HCT116 (cell line): ENCODE measurements around the gene PRKRIP1.

Source experiments
- CBX3 ChIP-seq: IDR thresholded peaks from 2 replicates; pipeline ENCODE4 v1.6.1; 2012; ENCODE audit warnings: low read depth
- CTCF ChIP-seq, 3 experiments: fragments of 200-600 bp in 1 of 3; sonication (generic) in 1 of 3; IDR thresholded peaks in 2 of 3; conservative IDR thresholded peaks in 1 of 3; 2 replicates each; pipeline ENCODE4 v1.5.1; 2012 to 2017; ENCODE audit warnings: low read depth in 2 of 3, low read length in 2 of 3, antibody characterized with exemption in 1 of 3, borderline replicate concordance in 1 of 3, control low read depth in 1 of 3, mild to moderate bottlenecking in 1 of 3, mixed read lengths in 1 of 3, mixed run types in 1 of 3, moderate library complexity in 1 of 3; ENCODE audit not compliant: insufficient read depth in 1 of 3
- EZH2 ChIP-seq: fragments of 200-600 bp; sonication (generic); IDR thresholded peaks from 2 replicates; pipeline ENCODE4 v1.6.1; 2017; ENCODE audit warnings: antibody characterized with exemption, mixed run types
- POLR2A ChIP-seq: IDR thresholded peaks from 2 replicates; pipeline ENCODE4 v1.7.0; 2011; ENCODE audit warnings: borderline replicate concordance; ENCODE audit not compliant: insufficient read depth, insufficient read length; ENCODE audit errors: extremely low read depth
- POLR2AphosphoS5 ChIP-seq: IDR thresholded peaks from 2 replicates; pipeline ENCODE4 v1.6.1; 2011; ENCODE audit warnings: mild to moderate bottlenecking, low read depth, low read length, moderate library complexity
- YY1 ChIP-seq: IDR thresholded peaks from 2 replicates; pipeline ENCODE4 v1.6.1; 2011; ENCODE audit warnings: low read length, low read depth, moderate library complexity, mild to moderate bottlenecking; ENCODE audit not compliant: insufficient replicate concordance; ENCODE audit errors: extremely low read depth
- TF ChIP-seq, protein P1 (sequence below): IDR thresholded peaks from 2 replicates; pipeline ENCODE4 v1.6.1; 2011; ENCODE audit warnings: mild to moderate bottlenecking, low read length, moderate library complexity; ENCODE audit not compliant: insufficient replicate concordance; ENCODE audit errors: extremely low read depth

DNA sequence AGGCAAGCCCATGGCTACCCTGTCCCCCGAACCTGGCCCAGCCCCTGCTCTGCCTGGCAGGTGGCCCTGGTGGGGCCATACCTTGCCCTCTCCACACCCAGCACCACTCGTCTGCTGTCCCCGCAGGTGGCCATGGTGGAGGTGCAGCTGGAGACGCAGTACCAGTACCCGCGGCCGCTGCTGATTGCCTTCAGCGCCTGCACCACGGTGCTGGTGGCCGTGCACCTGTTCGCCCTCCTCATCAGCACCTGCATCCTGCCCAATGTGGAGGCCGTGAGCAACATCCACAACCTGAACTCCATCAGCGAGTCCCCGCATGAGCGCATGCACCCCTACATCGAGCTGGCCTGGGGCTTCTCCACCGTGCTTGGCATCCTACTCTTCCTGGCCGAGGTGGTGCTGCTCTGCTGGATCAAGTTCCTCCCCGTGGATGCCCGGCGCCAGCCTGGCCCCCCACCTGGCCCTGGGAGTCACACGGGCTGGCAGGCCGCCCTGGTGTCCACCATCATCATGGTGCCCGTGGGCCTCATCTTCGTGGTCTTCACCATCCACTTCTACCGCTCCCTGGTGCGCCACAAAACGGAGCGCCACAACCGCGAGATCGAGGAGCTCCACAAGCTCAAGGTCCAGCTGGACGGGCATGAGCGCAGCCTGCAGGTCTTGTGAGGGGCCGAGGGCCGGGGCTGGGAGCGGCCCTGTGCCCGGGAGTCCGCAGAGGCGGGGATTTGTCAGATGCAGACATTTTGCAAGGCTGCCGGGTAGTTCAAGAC is 50.4 kb downstream of the PRKRIP1 start:
- TF ChIP-seq, protein P1, sequence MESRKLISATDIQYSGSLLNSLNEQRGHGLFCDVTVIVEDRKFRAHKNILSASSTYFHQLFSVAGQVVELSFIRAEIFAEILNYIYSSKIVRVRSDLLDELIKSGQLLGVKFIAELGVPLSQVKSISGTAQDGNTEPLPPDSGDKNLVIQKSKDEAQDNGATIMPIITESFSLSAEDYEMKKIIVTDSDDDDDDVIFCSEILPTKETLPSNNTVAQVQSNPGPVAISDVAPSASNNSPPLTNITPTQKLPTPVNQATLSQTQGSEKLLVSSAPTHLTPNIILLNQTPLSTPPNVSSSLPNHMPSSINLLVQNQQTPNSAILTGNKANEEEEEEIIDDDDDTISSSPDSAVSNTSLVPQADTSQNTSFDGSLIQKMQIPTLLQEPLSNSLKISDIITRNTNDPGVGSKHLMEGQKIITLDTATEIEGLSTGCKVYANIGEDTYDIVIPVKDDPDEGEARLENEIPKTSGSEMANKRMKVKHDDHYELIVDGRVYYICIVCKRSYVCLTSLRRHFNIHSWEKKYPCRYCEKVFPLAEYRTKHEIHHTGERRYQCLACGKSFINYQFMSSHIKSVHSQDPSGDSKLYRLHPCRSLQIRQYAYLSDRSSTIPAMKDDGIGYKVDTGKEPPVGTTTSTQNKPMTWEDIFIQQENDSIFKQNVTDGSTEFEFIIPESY = no peak
- TF ChIP-seq CBX3 (no peak), POLR2A (no peak), CTCF (IDR thresholded peaks at IDR 0.05 in 2 of 3, conservative IDR thresholded peaks at IDR 0.05 in 1 of 3; ENCODE audit: borderline replicate concordance in 1 of 3, insufficient read depth in 1 of 3, low read depth in 2 of 3, low read length in 2 of 3) (no peak), POLR2AphosphoS5 (no peak), YY1 (no peak), EZH2 (no peak)
